Measurements from ENCODE around the gene ZYX.

Gene ZYX

GRCh38 chr7:143351574-143351973 lies 29.6 kb upstream of the ZYX start:
- Histone ChIP-seq H3K36me3 (ENCODE audit: low read depth) (no peaks in the 10 kb centered on the region), H3K4me1 (ENCODE audit: insufficient read depth, poor library complexity, severe bottlenecking) (no peaks in the 10 kb centered on the region), H3K27me3 (ENCODE audit: insufficient read depth, poor library complexity, severe bottlenecking) (no peaks in the 10 kb centered on the region), H3K9me3 (ENCODE audit: severe bottlenecking) (no peaks in the 10 kb centered on the region), H3K4me3 (ENCODE audit: severe bottlenecking) (no peak overlapping the region), H3K27ac (ENCODE audit: poor library complexity, severe bottlenecking) (no peak overlapping the region)
- no peak for TF ChIP-seq CTCF (IDR thresholded peaks at IDR 0.05; ENCODE audit: poor library complexity, severe bottlenecking)
- DNase-seq (ENCODE audit: low spot score) (no peak), ATAC-seq (ENCODE audit: low read depth) (no peak)

- Histone ChIP-seq H3K4me1 (ENCODE audit: insufficient read depth, poor library complexity, severe bottlenecking) (no peaks in the 10 kb centered on the region), H3K36me3 (ENCODE audit: low read depth) (no peaks in the 10 kb centered on the region), H3K27me3 (ENCODE audit: insufficient read depth, poor library complexity, severe bottlenecking) (no peaks in the 10 kb centered on the region), H3K27ac (ENCODE audit: poor library complexity, severe bottlenecking) (no peak overlapping the region), H3K4me3 (ENCODE audit: severe bottlenecking) (no peak overlapping the region), H3K9me3 (ENCODE audit: severe bottlenecking) (no peaks in the 10 kb centered on the region)
- DNase-seq (ENCODE audit: low spot score) (no peak), ATAC-seq (ENCODE audit: low read depth) (no peak)
- TF ChIP-seq CTCF (IDR thresholded peaks at IDR 0.05; ENCODE audit: poor library complexity, severe bottlenecking) = no peak
Observed at GRCh38 chr7:143352531-143353002, 28.6 kb upstream of the ZYX start.

GRCh38 chr7:143354376-143354775 lies 26.8 kb upstream of the ZYX start:
- Histone ChIP-seq H3K4me1 (ENCODE audit: insufficient read depth, poor library complexity, severe bottlenecking) (no peaks in the 10 kb centered on the region), H3K27me3 (ENCODE audit: insufficient read depth, poor library complexity, severe bottlenecking) (no peaks in the 10 kb centered on the region), H3K27ac (ENCODE audit: poor library complexity, severe bottlenecking) (no peak overlapping the region), H3K9me3 (ENCODE audit: severe bottlenecking) (no peaks in the 10 kb centered on the region), H3K4me3 (ENCODE audit: severe bottlenecking) (no peak overlapping the region), H3K36me3 (ENCODE audit: low read depth) (no peaks in the 10 kb centered on the region)
- no peak for TF ChIP-seq CTCF (IDR thresholded peaks at IDR 0.05; ENCODE audit: poor library complexity, severe bottlenecking)
- ATAC-seq (ENCODE audit: low read depth) = no peak
- DNase-seq (ENCODE audit: low spot score) = no peak

- no peak for TF ChIP-seq CTCF (IDR thresholded peaks at IDR 0.05; ENCODE audit: poor library complexity, severe bottlenecking)
- Histone ChIP-seq H3K36me3 (ENCODE audit: low read depth) (no peaks in the 10 kb centered on the region), H3K27ac (ENCODE audit: poor library complexity, severe bottlenecking) (no peak overlapping the region), H3K4me1 (ENCODE audit: insufficient read depth, poor library complexity, severe bottlenecking) (no peaks in the 10 kb centered on the region), H3K27me3 (ENCODE audit: insufficient read depth, poor library complexity, severe bottlenecking) (no peaks in the 10 kb centered on the region), H3K9me3 (ENCODE audit: severe bottlenecking) (no peaks in the 10 kb centered on the region), H3K4me3 (ENCODE audit: severe bottlenecking) (no peak overlapping the region)
- ATAC-seq (ENCODE audit: low read depth) (no peak), DNase-seq (ENCODE audit: low spot score) (no peak)
Observed at GRCh38 chr7:143354965-143355364, 26.2 kb upstream of the ZYX start.

GRCh38 chr7:143355450-143356385 lies 25.4 kb upstream of the ZYX start:
- no peak overlapping the region for H3K4me3 ChIP-seq (ENCODE audit: severe bottlenecking)
- peaks cover 7% of the 10 kb centered on the region for H3K27me3 ChIP-seq (ENCODE audit: insufficient read depth, poor library complexity, severe bottlenecking)
- no peak for TF ChIP-seq CTCF (IDR thresholded peaks at IDR 0.05; ENCODE audit: poor library complexity, severe bottlenecking)
- no peak for DNase-seq (ENCODE audit: low spot score)
- no peaks in the 10 kb centered on the region for H3K9me3 ChIP-seq (ENCODE audit: severe bottlenecking)
- ATAC-seq (ENCODE audit: low read depth) = no peak
- no peaks in the 10 kb centered on the region for H3K4me1 ChIP-seq (ENCODE audit: insufficient read depth, poor library complexity, severe bottlenecking)
- H3K27ac ChIP-seq (ENCODE audit: poor library complexity, severe bottlenecking) = no peak overlapping the region
- H3K36me3 ChIP-seq (ENCODE audit: low read depth) = no peaks in the 10 kb centered on the region

Data from RWPE2 (cell line).